Breast epithelium (tissue), 3 donors: ENCODE measurements around the gene TBXAS1.

Experiments
- POLR2AphosphoS5 ChIP-seq, 3 donors: sonication (generic); formaldehyde crosslinking; IDR thresholded peaks; one replicate each; pipeline ENCODE4 v1.6.1; 2017; ENCODE audit warnings: antibody characterized with exemption in 3 of 3
- TF ChIP-seq, protein P1 (sequence below), 3 donors: fragments of 450-650 bp; IDR thresholded peaks; one replicate each; pipeline ENCODE4 v1.5.1; 2016 to 2017; ENCODE audit warnings: antibody characterized with exemption in 3 of 3, mild to moderate bottlenecking in 3 of 3, moderate library complexity in 3 of 3

DNA sequence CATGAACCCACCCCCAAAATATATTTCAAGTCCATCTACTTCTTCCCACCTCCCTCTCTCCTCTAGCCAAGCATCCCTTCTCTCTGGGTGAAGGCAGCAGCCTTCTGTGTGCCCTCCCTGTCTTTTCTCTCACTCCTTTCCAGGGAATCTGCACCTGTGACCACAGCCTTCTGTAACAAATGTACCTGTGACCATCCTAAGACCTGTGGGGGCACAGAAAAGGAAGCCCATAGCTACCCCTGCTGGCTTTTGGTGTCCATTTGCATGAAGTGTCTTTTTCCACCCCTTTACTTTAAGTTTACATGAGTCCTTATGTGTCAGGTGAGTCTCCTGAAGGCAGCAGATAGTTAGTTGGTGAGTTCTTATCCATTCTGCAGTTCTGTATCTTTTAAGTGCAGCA lies 2.0 kb upstream of the TBXAS1 start:
- TF ChIP-seq POLR2AphosphoS5 (IDR thresholded peaks at IDR 0.05) = no peak
- TF ChIP-seq, protein P1, sequence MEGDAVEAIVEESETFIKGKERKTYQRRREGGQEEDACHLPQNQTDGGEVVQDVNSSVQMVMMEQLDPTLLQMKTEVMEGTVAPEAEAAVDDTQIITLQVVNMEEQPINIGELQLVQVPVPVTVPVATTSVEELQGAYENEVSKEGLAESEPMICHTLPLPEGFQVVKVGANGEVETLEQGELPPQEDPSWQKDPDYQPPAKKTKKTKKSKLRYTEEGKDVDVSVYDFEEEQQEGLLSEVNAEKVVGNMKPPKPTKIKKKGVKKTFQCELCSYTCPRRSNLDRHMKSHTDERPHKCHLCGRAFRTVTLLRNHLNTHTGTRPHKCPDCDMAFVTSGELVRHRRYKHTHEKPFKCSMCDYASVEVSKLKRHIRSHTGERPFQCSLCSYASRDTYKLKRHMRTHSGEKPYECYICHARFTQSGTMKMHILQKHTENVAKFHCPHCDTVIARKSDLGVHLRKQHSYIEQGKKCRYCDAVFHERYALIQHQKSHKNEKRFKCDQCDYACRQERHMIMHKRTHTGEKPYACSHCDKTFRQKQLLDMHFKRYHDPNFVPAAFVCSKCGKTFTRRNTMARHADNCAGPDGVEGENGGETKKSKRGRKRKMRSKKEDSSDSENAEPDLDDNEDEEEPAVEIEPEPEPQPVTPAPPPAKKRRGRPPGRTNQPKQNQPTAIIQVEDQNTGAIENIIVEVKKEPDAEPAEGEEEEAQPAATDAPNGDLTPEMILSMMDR (IDR thresholded peaks at IDR 0.05) = no peak
